GM23338 (cell line): Measurements from ENCODE around the gene SLC25A18. TPM values are rescaled to one million over a fixed set of nuclear protein-coding genes. Genes with fewer than 3 reads are reported as not detected.

Experiments
- ATAC-seq: fragments of 200-7000 bp; cut with Tn5 transposase; 3 replicates; pipeline ENCODE4 v1.9.1; 2020
- DNase-seq: peaks from one replicate; pipeline ENCODE4 v3.0.0-alpha.2; 2015; ENCODE audit warnings: low spot score
- H2AFZ ChIP-seq: fragments of 200-600 bp; sonication (generic); 2 replicates; pipeline ENCODE4 v1.8.0; 2016; ENCODE audit warnings: antibody characterized with exemption, mild to moderate bottlenecking, moderate library complexity
- H3F3A ChIP-seq: fragments of 200-600 bp; sonication (generic); replicated peaks from 2 replicates; pipeline ENCODE4 v1.8.0; 2017; ENCODE audit warnings: antibody characterized with exemption, mixed run types, low read depth
- H3K27ac ChIP-seq: fragments of 200-600 bp; sonication (generic); 2 replicates; pipeline ENCODE4 v1.6.1; 2016; ENCODE audit warnings: low read depth
- H3K27me3 ChIP-seq: fragments of 200-600 bp; sonication (generic); 2 replicates; pipeline ENCODE4 v1.8.0; 2016; ENCODE audit warnings: mild to moderate bottlenecking, mixed run types, moderate library complexity; ENCODE audit not compliant: insufficient read depth
- H3K36me3 ChIP-seq: fragments of 200-600 bp; sonication (generic); 2 replicates; pipeline ENCODE4 v1.8.0; 2016; ENCODE audit warnings: mild to moderate bottlenecking; ENCODE audit not compliant: insufficient read depth
- H3K4me1 ChIP-seq: fragments of 200-600 bp; sonication (generic); 2 replicates; pipeline ENCODE4 v1.8.0; 2016; ENCODE audit warnings: mild to moderate bottlenecking, moderate library complexity; ENCODE audit not compliant: insufficient read depth
- H3K4me2 ChIP-seq: fragments of 200-600 bp; sonication (generic); 2 replicates; pipeline ENCODE4 v1.7.1; 2017; ENCODE audit warnings: mixed run types
- H3K4me3 ChIP-seq: fragments of 200-600 bp; sonication (generic); 2 replicates; pipeline ENCODE4 v1.6.1; 2016; ENCODE audit warnings: mixed run types
- H3K79me2 ChIP-seq: fragments of 200-600 bp; sonication (generic); replicated peaks from 2 replicates; pipeline ENCODE4 v1.8.0; 2017; ENCODE audit warnings: mild to moderate bottlenecking; ENCODE audit not compliant: insufficient read depth
- H3K9me2 ChIP-seq: fragments of 200-600 bp; sonication (generic); 2 replicates; pipeline ENCODE4 v1.8.0; 2017; ENCODE audit not compliant: insufficient read depth
- H4K20me1 ChIP-seq: fragments of 200-600 bp; sonication (generic); replicated peaks from 2 replicates; pipeline ENCODE4 v1.8.0; 2017; ENCODE audit warnings: mild to moderate bottlenecking; ENCODE audit not compliant: insufficient read depth
- H3K27ac Mint-ChIP-seq: 2 replicates; pipeline ENCODE4 v1.8.0; 2020; ENCODE audit warnings: inconsistent platforms, mild to moderate bottlenecking, moderate library complexity, mixed read lengths
- H3K27me3 Mint-ChIP-seq: 3 replicates; pipeline ENCODE4 v1.8.0; 2022; ENCODE audit warnings: low read depth, mild to moderate bottlenecking, moderate library complexity, mixed read lengths, inconsistent platforms; ENCODE audit not compliant: insufficient read depth, poor library complexity
- H3K36me3 Mint-ChIP-seq: 3 replicates; pipeline ENCODE4 v1.8.0; 2021; ENCODE audit warnings: low read depth, mild to moderate bottlenecking, inconsistent platforms, moderate library complexity, mixed read lengths
- H3K4me1 Mint-ChIP-seq: 3 replicates; pipeline ENCODE4 v1.8.0; 2020; ENCODE audit warnings: mild to moderate bottlenecking, inconsistent platforms, mixed read lengths
- H3K4me3 Mint-ChIP-seq: 3 replicates; pipeline ENCODE4 v1.8.0; 2021; ENCODE audit warnings: moderate library complexity, mild to moderate bottlenecking, inconsistent platforms, mixed read lengths
- H3K9me3 Mint-ChIP-seq: 3 replicates; pipeline ENCODE4 v1.8.0; 2020; ENCODE audit warnings: moderate library complexity, mild to moderate bottlenecking, inconsistent platforms, mixed read lengths
- CREB1 ChIP-seq: fragments of 250-450 bp; sonication (Bioruptor Pico); IDR thresholded peaks from 2 replicates; pipeline ENCODE4 v1.5.0; 2020; ENCODE audit warnings: low read depth, mild to moderate bottlenecking, moderate library complexity
- CTCF ChIP-seq, 2 experiments: fragments of 200-600 bp in 1 of 2; sonication (generic) in 1 of 2; conservative IDR thresholded peaks; 2 replicates each; pipeline versions ENCODE4 v1.5.1 to v1.6.1; 2016 to 2017; ENCODE audit warnings: antibody characterized with exemption in 2 of 2, low read depth in 2 of 2, mild to moderate bottlenecking in 2 of 2, moderate library complexity in 1 of 2
- ETS1 ChIP-seq: IDR thresholded peaks from 2 replicates; pipeline ENCODE4 v1.6.1; 2016; ENCODE audit warnings: antibody characterized with exemption
- EZH2 ChIP-seq: fragments of 200-600 bp; sonication (generic); IDR thresholded peaks from one replicate; pipeline ENCODE4 v1.8.0; 2017; ENCODE audit warnings: antibody characterized with exemption, mild to moderate bottlenecking, low read depth; ENCODE audit not compliant: unreplicated experiment
- EZH2phosphoT487 ChIP-seq: fragments of 200-600 bp; sonication (generic); IDR thresholded peaks from one replicate; pipeline ENCODE4 v1.8.1; 2018; ENCODE audit warnings: antibody characterized with exemption; ENCODE audit not compliant: unreplicated experiment
- JUNB ChIP-seq: IDR thresholded peaks from one replicate; pipeline ENCODE4 v1.6.1; 2016; ENCODE audit warnings: antibody characterized with exemption; ENCODE audit not compliant: unreplicated experiment
- NANOG ChIP-seq: IDR thresholded peaks from 2 replicates; pipeline ENCODE4 v1.6.1; 2016; ENCODE audit warnings: antibody characterized with exemption, borderline replicate concordance
- POLR2AphosphoS5 ChIP-seq: IDR thresholded peaks from 2 replicates; pipeline ENCODE4 v1.6.1; 2016; ENCODE audit warnings: antibody characterized with exemption, low read depth
- REST ChIP-seq: IDR thresholded peaks from one replicate; pipeline ENCODE4 v1.6.1; 2018; ENCODE audit warnings: antibody characterized with exemption; ENCODE audit not compliant: unreplicated experiment
- STAT1 ChIP-seq: IDR thresholded peaks from one replicate; pipeline ENCODE4 v1.6.1; 2016; ENCODE audit warnings: antibody characterized with exemption; ENCODE audit not compliant: unreplicated experiment
- ZNF114 ChIP-seq: fragments of 250-450 bp; sonication (Bioruptor Pico); IDR thresholded peaks from 2 replicates; pipeline ENCODE4 v1.5.0; 2020; ENCODE audit warnings: mild to moderate bottlenecking, moderate library complexity
- ZNF331 ChIP-seq: fragments of 250-450 bp; sonication (Bioruptor Pico); IDR thresholded peaks from 2 replicates; pipeline ENCODE4 v1.5.0; 2020; ENCODE audit warnings: low read depth, mild to moderate bottlenecking, moderate library complexity
- polyA plus RNA-seq: library from polyadenylated mRNA; unstranded; fragments of >200 nt; fragmentation: Nextera tagmentation; extraction: Ambion mirVana; gene quantifications from 2 replicates; pipeline ENCODE4 v1.2.1, GENCODE V29; 2016
- total RNA-seq: library from RNA; depleted of rRNA; stranded (reverse); fragments of >200 nt; shearing (Covaris generic); gene quantifications from 2 replicates; pipeline ENCODE4 v1.2.3, GENCODE V29; 2014

SLC25A18 gene
- total and polyA plus RNA-seq, 2 experiments from 2014 or later, result 1.2 to 1.9 TPM

GRCh38 chr22:17598318-17598717 is 35.0 kb downstream of the SLC25A18 start (continued):
- TF ChIP-seq STAT1, result no peak
- no peak for TF ChIP-seq POLR2AphosphoS5

- Histone ChIP-seq H4K20me1 (peaks cover 8% of the 10 kb centered on the region), H2AFZ (no peak overlapping the region), H3K79me2 (peaks cover 2% of the 10 kb centered on the region; the same call in 1 of the 2 replicates), H3K27me3 (no peaks in the 10 kb centered on the region), H3K36me3 (peaks cover 36% of the 10 kb centered on the region), H3K4me2 (no peak overlapping the region), H3K4me1 (no peaks in the 10 kb centered on the region), H3K4me3 (no peak overlapping the region), H3K9me2 (no peaks in the 10 kb centered on the region), H3F3A (peaks cover 7% of the 10 kb centered on the region; the same call in 1 of the 2 replicates), H3K27ac (no peak overlapping the region)
- TF ChIP-seq CTCF (conservative IDR thresholded peaks at IDR 0.05; ENCODE audit: low read depth in 2 of 2), result no peak
- TF ChIP-seq NANOG, result no peak
- no peak for TF ChIP-seq CREB1 (CRISPR knock-in tag)
- TF ChIP-seq REST, result no peak
- no peak for TF ChIP-seq POLR2AphosphoS5
- no peak for TF ChIP-seq STAT1
- no peak for TF ChIP-seq JUNB
- no peak for TF ChIP-seq ETS1
- no peak for TF ChIP-seq EZH2phosphoT487
- no peak for TF ChIP-seq ZNF331
- TF ChIP-seq EZH2, result no peak
- TF ChIP-seq ZNF114 (CRISPR knock-in tag), result no peak
- H3K36me3 Mint-ChIP-seq, result peaks cover 40% of the 10 kb centered on the region
- no peaks in the 10 kb centered on the region for H3K9me3 Mint-ChIP-seq
- no peaks in the 10 kb centered on the region for H3K4me1 Mint-ChIP-seq
- no peak overlapping the region for H3K4me3 Mint-ChIP-seq
- no peak overlapping the region for H3K27ac Mint-ChIP-seq
- no peaks in the 10 kb centered on the region for H3K27me3 Mint-ChIP-seq
- DNase-seq, result no peak
- no peak for ATAC-seq
These were observed 37.7 kb downstream of the SLC25A18 start for GRCh38 chr22:17601031-17601430.
